SU-DHL-6 (cell line): Measurements from ENCODE around the gene FAM240A.

Experiments
- CTCF ChIP-seq: fragments of 200-600 bp; sonication (generic); IDR thresholded peaks from one replicate; pipeline ENCODE4 v1.5.1; 2017; ENCODE audit warnings: antibody characterized with exemption, mild to moderate bottlenecking, low read length, moderate library complexity; ENCODE audit not compliant: insufficient read depth, poor library complexity, severe bottlenecking
- EZH2phosphoT487 ChIP-seq: fragments of 200-600 bp; sonication (generic), shearing (Covaris generic); conservative IDR thresholded peaks from 2 replicates; pipeline ENCODE4 v1.6.1; 2018; ENCODE audit warnings: mild to moderate bottlenecking, antibody characterized with exemption, low read length, moderate library complexity, mixed read lengths

- TF ChIP-seq CTCF (no peak), EZH2phosphoT487 (no peak)
Observed at GRCh38 chr3:46660003-46660402, 47.7 kb downstream of the FAM240A start.
